ENCODE results near the gene CIRBP. TPM values are rescaled to one million over a fixed set of nuclear protein-coding genes. Genes with fewer than 3 reads are reported as not detected.

CIRBP gene
- total RNA-seq, 1 experiment from 2014 or later = 136 TPM

- peak within 1 kb of the TSS; percentile 93 for H3K9ac ChIP-seq (ENCODE audit: low read length)
- intact Hi-C loops (cut with micrococcal nuclease) = no loop called here
- H3K9me2 ChIP-seq (replicated peaks; ENCODE audit: low read length) = no peaks in the 10 kb centered on the region
- peak; percentile 92 for DNase-seq
- H4K20me1 ChIP-seq (ENCODE audit: low read length) = no peaks in the 10 kb centered on the region
- H3K4me2 ChIP-seq (ENCODE audit: low read length) = peak within 1 kb of the TSS; percentile 84
- H2AFZ ChIP-seq (ENCODE audit: low read length) = peak within 1 kb of the TSS; percentile 63
- H3K27me3 ChIP-seq (ENCODE audit: low read length) = no peaks in the 10 kb centered on the region
- H3K4me1 ChIP-seq (ENCODE audit: insufficient read depth, low read length) = peaks cover 28% of the 10 kb centered on the region
- peak within 1 kb of the TSS; percentile 86 for H3K4me3 ChIP-seq (ENCODE audit: low read length)
- ChIA-PET CTCF (interaction anchor here (0.6 kb wide), 1 partner anchor 16 kb away, joined by 5 read pairs; no protein-coding TSS in a partner anchor), POLR2A (ENCODE audit: unreplicated experiment) (no interaction called here)
- TF ChIP-seq EZH2phosphoT487 (IDR thresholded peaks at IDR 0.05; ENCODE audit: borderline replicate concordance, low read length) (no peak), EZH2 (IDR thresholded peaks at IDR 0.05; ENCODE audit: low read length, unreplicated experiment) (no peak), CTCF (conservative IDR thresholded peaks at IDR 0.05; ENCODE audit: low read depth, low read length) (no peak)
- H3K79me2 ChIP-seq (ENCODE audit: low read length) = peaks cover 44% of the 10 kb centered on the region
- H3F3A ChIP-seq (ENCODE audit: low read length, unreplicated experiment) = no peaks in the 10 kb centered on the region
- H3K27ac ChIP-seq (ENCODE audit: low read length) = peak within 1 kb of the TSS; percentile 26
- H3K9me3 ChIP-seq (ENCODE audit: low read length) = no peaks in the 10 kb centered on the region
- no TSS peak for BruUV-seq (replicated peaks)
- ATAC-seq = peak; percentile 58
- no peaks in the 10 kb centered on the region for H3K36me3 ChIP-seq (ENCODE audit: low read depth, low read length)
Measured at GRCh38 chr19:1241417-1242095, 27.6 kb upstream of the CIRBP start, which contains the start of gene ATP5F1D. ATP5F1D (plus strand) TSS chr19:1241751; CDS start chr19:1241851, 100 bp downstream.

DNA sequence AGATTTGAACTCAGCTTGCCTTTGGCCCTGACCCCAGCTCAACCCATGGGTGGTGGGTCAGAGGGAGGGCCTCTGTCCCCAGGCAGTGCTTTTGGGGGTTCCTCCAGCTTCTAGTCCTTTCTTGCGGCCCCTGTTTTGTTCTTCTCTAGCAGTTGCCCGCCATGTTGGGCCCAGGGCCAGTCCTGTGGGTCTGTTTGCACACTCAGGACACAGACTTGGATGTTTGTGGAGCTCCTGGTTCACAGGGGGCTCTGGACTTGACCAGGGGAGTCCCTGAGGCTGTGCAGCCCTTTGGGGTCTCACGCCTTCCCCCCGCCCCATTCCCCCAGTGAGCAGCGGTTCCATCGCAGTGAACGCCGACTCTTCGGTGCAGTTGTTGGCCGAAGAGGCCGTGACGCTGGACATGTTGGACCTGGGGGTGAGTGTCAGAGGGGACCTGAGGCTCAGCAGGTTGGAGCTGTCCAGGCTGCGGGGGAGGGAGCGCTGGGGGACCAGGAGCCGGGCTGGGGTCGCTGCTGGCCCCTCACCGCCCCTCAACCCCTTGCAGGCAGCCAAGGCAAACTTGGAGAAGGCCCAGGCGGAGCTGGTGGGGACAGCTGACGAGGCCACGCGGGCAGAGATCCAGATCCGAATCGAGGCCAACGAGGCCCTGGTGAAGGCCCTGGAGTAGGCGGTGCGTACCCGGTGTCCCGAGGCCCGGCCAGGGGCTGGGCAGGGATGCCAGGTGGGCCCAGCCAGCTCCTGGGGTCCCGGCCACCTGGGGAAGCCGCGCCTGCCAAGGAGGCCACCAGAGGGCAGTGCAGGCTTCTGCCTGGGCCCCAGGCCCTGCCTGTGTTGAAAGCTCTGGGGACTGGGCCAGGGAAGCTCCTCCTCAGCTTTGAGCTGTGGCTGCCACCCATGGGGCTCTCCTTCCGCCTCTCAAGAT lies 25.1 kb upstream of the CIRBP start:
- H2AFZ ChIP-seq (ENCODE audit: low read length) = no peak overlapping the region
- intact Hi-C loops (cut with micrococcal nuclease) = loop anchor here (1.0 kb wide), 1 partner anchor 22 kb away; no protein-coding TSS in a partner anchor
- H3F3A ChIP-seq (ENCODE audit: low read length, unreplicated experiment) = no peaks in the 10 kb centered on the region
- peaks cover 37% of the 10 kb centered on the region for H3K4me1 ChIP-seq (ENCODE audit: insufficient read depth, low read length)
- no peaks in the 10 kb centered on the region for H3K27me3 ChIP-seq (ENCODE audit: low read length)
- no peak overlapping the region for H3K27ac ChIP-seq (ENCODE audit: low read length)
- ATAC-seq (peak; percentile 27), DNase-seq (peak; percentile 72)
- no peaks in the 10 kb centered on the region for H3K36me3 ChIP-seq (ENCODE audit: low read depth, low read length)
- no peaks in the 10 kb centered on the region for H3K9me2 ChIP-seq (replicated peaks; ENCODE audit: low read length)
- H3K4me2 ChIP-seq (ENCODE audit: low read length) = peak overlapping the region; percentile 84
- H3K4me3 ChIP-seq (ENCODE audit: low read length) = peak overlapping the region; percentile 86
- peaks cover 44% of the 10 kb centered on the region for H3K79me2 ChIP-seq (ENCODE audit: low read length)
- TF ChIP-seq CTCF (conservative IDR thresholded peaks at IDR 0.05; ENCODE audit: low read depth, low read length) = peak; percentile 87
- no peak for TF ChIP-seq EZH2phosphoT487 (IDR thresholded peaks at IDR 0.05; ENCODE audit: borderline replicate concordance, low read length)
- CTCF ChIA-PET = interaction anchor here (0.5 to 2.6 kb wide), 9 partner anchors 18 to 1024 kb away, joined by 3 to 124 read pairs (median 5); partner anchors contain the start of genes CIRBP and FAM174C
- no TSS peak for BruUV-seq (replicated peaks)
- H3K9ac ChIP-seq (ENCODE audit: low read length) = no peak overlapping the region
- POLR2A ChIA-PET (ENCODE audit: unreplicated experiment) = interaction anchor here (1.8 kb wide), 1 partner anchor 25 kb away, joined by 6 read pairs; no protein-coding TSS in a partner anchor
- no peaks in the 10 kb centered on the region for H4K20me1 ChIP-seq (ENCODE audit: low read length)
- no peaks in the 10 kb centered on the region for H3K9me3 ChIP-seq (ENCODE audit: low read length)
